Fibroblast of peridontal ligament (primary cell): ENCODE measurements around the gene GLYATL2.

Experiments
- DNase-seq: peaks from one replicate; pipeline ENCODE4 v3.0.0-alpha.2; 2010; ENCODE audit errors: extremely low read depth

Gene GLYATL2

GRCh38 chr11:58796333-58796732 is 48.2 kb downstream of the GLYATL2 start:
- no peak for DNase-seq

GRCh38 chr11:58788355-58789023 is 56.0 kb downstream of the GLYATL2 start:
- peak; percentile 47 for DNase-seq

- no peak for DNase-seq
These were observed 56.6 kb downstream of the GLYATL2 start for GRCh38 chr11:58787903-58788302.

- no peak for DNase-seq
These were observed 57.8 kb downstream of the GLYATL2 start for GRCh38 chr11:58786693-58787092.

- DNase-seq: no peak
These were observed 59.5 kb downstream of the GLYATL2 start for GRCh38 chr11:58784995-58785394.
